Measurements from ENCODE around the gene PRL.

Gene PRL

DNA sequence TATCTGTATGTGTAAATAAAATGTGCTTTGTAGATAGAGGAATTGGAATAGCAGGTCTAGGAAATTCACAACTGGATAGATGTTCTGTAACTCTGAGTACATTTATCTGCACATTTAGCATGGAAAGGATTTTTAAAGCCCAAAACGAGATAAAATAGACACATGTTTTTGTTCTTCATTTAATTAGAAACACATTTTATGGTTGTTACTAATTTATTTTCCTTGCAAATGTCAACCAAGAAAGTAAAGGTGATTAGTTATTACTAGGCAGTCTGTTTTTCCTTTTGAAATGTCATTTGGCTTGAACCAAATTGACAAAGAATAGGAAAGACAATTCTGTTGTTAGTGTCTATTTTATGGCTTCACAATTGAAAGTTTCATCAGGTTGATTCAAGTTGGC lies 769 bp downstream of the PRL start:
- H3K4me3 ChIP-seq (ENCODE audit: insufficient read depth, low read depth, low read length), result no peak overlapping the region
- no peaks in the 10 kb centered on the region for H3K36me3 ChIP-seq (ENCODE audit: control insufficient read depth, insufficient read depth, low read length)
- H3K27ac ChIP-seq (ENCODE audit: insufficient read depth, low read depth, low read length, poor library complexity, severe bottlenecking), result no peak overlapping the region
- no peaks in the 10 kb centered on the region for H3K27me3 ChIP-seq (ENCODE audit: control insufficient read depth, insufficient read depth, low read length, poor library complexity, severe bottlenecking)
- no peaks in the 10 kb centered on the region for H3K4me1 ChIP-seq (ENCODE audit: control insufficient read depth, insufficient read depth, low read length)
- WGBS, 2 experiments, result 100% methylated on average over 1 of the region's 1 CpG; no CpG with 5 or more reads in 1 of the 2 experiments
- H3K9me3 ChIP-seq (ENCODE audit: control insufficient read depth, low read length), result no peaks in the 10 kb centered on the region

DNA sequence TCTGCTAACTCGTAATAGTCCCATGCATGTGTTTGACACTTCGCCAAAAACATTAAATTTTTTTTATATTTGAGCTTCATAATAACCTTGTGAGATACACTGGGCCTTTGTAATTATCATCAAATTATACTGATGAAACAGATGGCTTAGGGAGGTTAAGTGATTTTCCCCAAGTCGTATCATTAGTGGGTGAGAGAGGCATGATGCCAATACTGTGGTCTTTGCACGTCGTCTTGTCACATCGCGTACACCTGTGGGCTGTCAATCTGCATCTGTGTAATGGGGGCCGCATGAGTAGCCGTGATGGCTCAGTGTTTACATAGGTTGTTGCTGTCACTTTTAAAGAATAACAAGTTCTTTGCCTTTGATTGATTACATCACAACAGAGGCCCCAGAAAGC lies 1.7 kb downstream of the PRL start:
- no peaks in the 10 kb centered on the region for H3K4me1 ChIP-seq (ENCODE audit: control insufficient read depth, insufficient read depth, low read length)
- no peaks in the 10 kb centered on the region for H3K27me3 ChIP-seq (ENCODE audit: control insufficient read depth, insufficient read depth, low read length, poor library complexity, severe bottlenecking)
- no peaks in the 10 kb centered on the region for H3K36me3 ChIP-seq (ENCODE audit: control insufficient read depth, insufficient read depth, low read length)
- no peak overlapping the region for H3K27ac ChIP-seq (ENCODE audit: insufficient read depth, low read depth, low read length, poor library complexity, severe bottlenecking)
- WGBS, 2 experiments, result 91 to 93% methylated on average over 8 to 9 of the region's 9 CpGs
- no peaks in the 10 kb centered on the region for H3K9me3 ChIP-seq (ENCODE audit: control insufficient read depth, low read length)
- no peak overlapping the region for H3K4me3 ChIP-seq (ENCODE audit: insufficient read depth, low read depth, low read length)

DNA sequence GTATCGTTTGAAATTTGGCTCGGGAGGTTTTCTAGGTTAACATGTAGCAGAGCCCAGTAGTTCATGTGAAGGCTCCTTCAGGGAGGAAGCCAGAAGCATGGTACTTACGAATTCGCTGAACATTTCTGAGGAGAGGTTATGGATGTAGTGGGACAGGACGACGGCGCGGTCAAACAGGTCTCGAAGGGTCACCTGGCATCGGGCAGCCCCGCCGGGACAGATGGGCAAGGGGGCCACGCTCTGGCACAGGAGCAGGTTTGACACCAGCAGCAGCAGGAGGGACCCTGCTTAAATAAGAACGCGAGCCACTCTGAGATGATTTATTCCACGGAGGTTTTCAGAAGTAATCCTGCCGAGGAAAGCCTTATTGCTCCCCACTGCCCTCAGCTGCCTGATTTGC lies 2.5 kb downstream of the PRL start:
- 93 to 94% methylated on average over 17 of the region's 17 CpGs for WGBS, 2 experiments
- no peak overlapping the region for H3K4me3 ChIP-seq (ENCODE audit: insufficient read depth, low read depth, low read length)

DNA sequence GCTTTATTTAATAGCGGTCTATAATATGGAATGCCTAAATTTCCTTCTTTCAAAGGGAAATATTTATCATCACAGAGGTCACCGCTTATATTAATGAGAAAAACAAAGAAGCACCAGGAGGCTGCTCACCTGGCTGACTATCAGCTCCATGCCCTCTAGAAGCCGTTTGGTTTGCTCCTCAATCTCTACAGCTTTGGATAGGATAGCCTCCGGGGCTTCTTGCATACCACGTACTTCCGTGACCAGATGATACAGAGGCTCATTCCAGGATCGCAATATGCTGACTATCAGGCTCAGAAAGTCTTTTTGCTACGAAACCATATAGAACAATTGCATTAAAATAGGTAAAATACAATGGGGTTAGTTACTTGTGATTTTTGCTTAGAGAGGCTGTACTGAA lies 6.8 kb downstream of the PRL start:
- no peaks in the 10 kb centered on the region for H3K4me1 ChIP-seq (ENCODE audit: control insufficient read depth, insufficient read depth, low read length)
- H3K4me3 ChIP-seq (ENCODE audit: insufficient read depth, low read depth, low read length), result no peak overlapping the region
- H3K9me3 ChIP-seq (ENCODE audit: control insufficient read depth, low read length), result no peaks in the 10 kb centered on the region
- no peaks in the 10 kb centered on the region for H3K36me3 ChIP-seq (ENCODE audit: control insufficient read depth, insufficient read depth, low read length)
- H3K27ac ChIP-seq (ENCODE audit: insufficient read depth, low read depth, low read length, poor library complexity, severe bottlenecking), result no peak overlapping the region
- H3K27me3 ChIP-seq (ENCODE audit: control insufficient read depth, insufficient read depth, low read length, poor library complexity, severe bottlenecking), result no peaks in the 10 kb centered on the region
- 93 to 94% methylated on average over 8 of the region's 8 CpGs for WGBS, 2 experiments

More for the DNA sequence above, 2.5 kb downstream of the PRL start:
- Histone ChIP-seq H3K27me3 (ENCODE audit: control insufficient read depth, insufficient read depth, low read length, poor library complexity, severe bottlenecking) (no peaks in the 10 kb centered on the region), H3K4me1 (ENCODE audit: control insufficient read depth, insufficient read depth, low read length) (no peaks in the 10 kb centered on the region), H3K27ac (ENCODE audit: insufficient read depth, low read depth, low read length, poor library complexity, severe bottlenecking) (no peak overlapping the region), H3K9me3 (ENCODE audit: control insufficient read depth, low read length) (no peaks in the 10 kb centered on the region), H3K36me3 (ENCODE audit: control insufficient read depth, insufficient read depth, low read length) (no peaks in the 10 kb centered on the region)

DNA sequence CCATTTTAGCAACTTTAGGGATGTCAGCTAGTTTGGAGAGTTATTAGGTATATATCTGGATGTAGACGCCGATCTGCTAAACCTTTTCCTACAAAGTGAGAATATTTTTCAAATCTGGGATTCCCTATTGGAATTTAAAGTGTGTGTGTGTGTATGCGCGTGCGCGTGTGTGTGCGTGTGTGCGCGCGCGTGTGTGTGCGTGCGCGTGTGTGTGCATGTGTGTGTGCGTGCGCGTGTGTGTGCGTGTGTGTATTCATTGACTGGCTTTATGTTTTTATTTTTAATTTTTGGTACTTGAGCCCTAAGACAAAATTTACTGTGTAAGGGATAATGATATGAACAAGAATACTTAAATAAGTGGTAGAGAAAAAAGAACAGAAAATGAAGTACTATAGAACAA lies 8.1 kb downstream of the PRL start:
- WGBS, 2 experiments, result 91 to 93% methylated on average over 18 of the region's 18 CpGs
- no peak overlapping the region for H3K27ac ChIP-seq (ENCODE audit: insufficient read depth, low read depth, low read length, poor library complexity, severe bottlenecking)
- H3K4me1 ChIP-seq (ENCODE audit: control insufficient read depth, insufficient read depth, low read length), result no peaks in the 10 kb centered on the region
- no peaks in the 10 kb centered on the region for H3K27me3 ChIP-seq (ENCODE audit: control insufficient read depth, insufficient read depth, low read length, poor library complexity, severe bottlenecking)
- no peak overlapping the region for H3K4me3 ChIP-seq (ENCODE audit: insufficient read depth, low read depth, low read length)
- H3K9me3 ChIP-seq (ENCODE audit: control insufficient read depth, low read length), result no peaks in the 10 kb centered on the region
- H3K36me3 ChIP-seq (ENCODE audit: control insufficient read depth, insufficient read depth, low read length), result no peaks in the 10 kb centered on the region

DNA sequence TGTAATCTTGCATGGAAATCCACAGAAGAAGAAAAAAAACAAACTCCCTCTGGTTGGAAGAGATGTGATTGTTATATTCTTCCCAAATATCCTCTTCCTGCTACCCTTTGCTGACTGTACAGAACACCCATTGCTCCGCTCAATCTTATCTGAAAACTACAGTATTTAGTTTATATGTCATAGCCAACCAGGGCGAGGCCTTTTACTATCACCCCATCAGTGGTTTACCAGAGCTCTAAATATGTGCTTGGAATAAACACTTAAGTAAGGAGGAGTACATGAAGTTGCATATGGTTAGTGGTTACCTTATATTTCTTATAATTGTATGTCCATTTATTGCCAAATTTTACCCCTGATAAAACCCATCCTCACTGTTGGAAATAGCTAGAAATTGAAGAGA lies 12.2 kb downstream of the PRL start:
- H3K9me3 ChIP-seq (ENCODE audit: control insufficient read depth, low read length), result no peaks in the 10 kb centered on the region
- no peaks in the 10 kb centered on the region for H3K36me3 ChIP-seq (ENCODE audit: control insufficient read depth, insufficient read depth, low read length)
- no peak overlapping the region for H3K4me3 ChIP-seq (ENCODE audit: insufficient read depth, low read depth, low read length)
- no peak overlapping the region for H3K27ac ChIP-seq (ENCODE audit: insufficient read depth, low read depth, low read length, poor library complexity, severe bottlenecking)
- no peaks in the 10 kb centered on the region for H3K27me3 ChIP-seq (ENCODE audit: control insufficient read depth, insufficient read depth, low read length, poor library complexity, severe bottlenecking)
- WGBS, 2 experiments, result 93 to 94% methylated on average over 2 of the region's 2 CpGs
- H3K4me1 ChIP-seq (ENCODE audit: control insufficient read depth, insufficient read depth, low read length), result no peaks in the 10 kb centered on the region

DNA sequence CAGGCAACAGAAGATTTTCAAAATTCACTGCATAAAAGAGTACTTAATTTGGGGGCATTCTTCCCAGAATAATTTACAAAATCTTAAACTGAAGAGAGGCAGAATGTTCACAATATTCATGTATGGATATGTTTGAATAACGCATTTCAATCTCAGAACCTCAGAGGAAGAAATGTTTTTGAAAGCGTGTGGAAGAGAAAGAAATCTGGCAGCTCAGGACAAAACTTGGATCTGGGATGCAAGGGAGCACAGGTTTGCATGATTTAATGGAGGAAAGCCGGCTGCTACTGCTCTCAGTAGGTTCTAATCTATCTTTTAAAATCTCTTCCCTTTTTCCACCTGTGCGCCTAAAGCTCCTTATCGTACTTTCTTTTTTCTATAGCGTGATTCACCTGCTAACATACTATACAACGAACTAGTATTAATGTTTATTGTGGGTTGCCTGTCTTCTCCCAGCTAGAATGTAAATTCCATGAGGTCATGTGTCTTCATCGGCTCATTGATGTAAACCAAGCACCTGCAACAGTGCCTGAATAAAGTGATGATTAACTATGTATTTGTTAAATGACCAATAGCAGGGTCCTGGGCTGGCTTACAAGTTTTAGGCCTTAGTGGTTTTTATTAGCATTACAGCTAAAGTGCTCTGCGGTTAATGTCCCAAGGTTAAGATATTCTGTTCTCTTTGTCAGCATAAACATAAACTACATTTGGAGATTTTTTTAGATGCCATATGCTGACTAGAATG lies 15.3 kb downstream of the PRL start:
- Histone ChIP-seq H3K4me1 (ENCODE audit: control insufficient read depth, insufficient read depth, low read length) (no peaks in the 10 kb centered on the region), H3K27ac (ENCODE audit: insufficient read depth, low read depth, low read length, poor library complexity, severe bottlenecking) (no peak overlapping the region), H3K36me3 (ENCODE audit: control insufficient read depth, insufficient read depth, low read length) (no peaks in the 10 kb centered on the region), H3K9me3 (ENCODE audit: control insufficient read depth, low read length) (no peaks in the 10 kb centered on the region), H3K27me3 (ENCODE audit: control insufficient read depth, insufficient read depth, low read length, poor library complexity, severe bottlenecking) (no peaks in the 10 kb centered on the region), H3K4me3 (ENCODE audit: insufficient read depth, low read depth, low read length) (no peak overlapping the region)
- 90 to 93% methylated on average over 5 to 9 of the region's 9 CpGs for WGBS, 2 experiments

DNA sequence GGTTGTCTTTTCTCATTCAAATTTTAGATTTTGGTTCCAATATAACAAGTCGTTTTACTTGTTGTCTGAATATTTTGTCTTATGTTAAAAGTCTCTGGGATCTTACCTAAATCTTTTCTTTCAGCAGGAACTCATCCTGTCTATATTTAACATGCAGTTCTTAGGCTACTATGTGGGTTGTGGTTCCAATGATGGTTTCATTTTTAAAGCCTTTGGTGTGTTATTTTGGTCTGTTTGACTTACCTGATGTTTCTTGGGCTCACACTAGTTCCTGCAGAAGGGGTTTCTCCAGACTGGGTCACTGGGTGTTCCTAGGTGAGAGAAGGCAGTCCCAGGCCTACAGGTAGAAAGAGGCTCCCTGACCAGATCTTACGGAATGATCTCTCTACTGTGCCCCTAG lies 17.4 kb downstream of the PRL start:
- WGBS, 2 experiments, result 83 to 87% methylated on average over 2 of the region's 2 CpGs
- Histone ChIP-seq H3K4me3 (ENCODE audit: insufficient read depth, low read depth, low read length) (no peak overlapping the region), H3K9me3 (ENCODE audit: control insufficient read depth, low read length) (no peaks in the 10 kb centered on the region), H3K36me3 (ENCODE audit: control insufficient read depth, insufficient read depth, low read length) (no peaks in the 10 kb centered on the region), H3K27me3 (ENCODE audit: control insufficient read depth, insufficient read depth, low read length, poor library complexity, severe bottlenecking) (no peaks in the 10 kb centered on the region), H3K27ac (ENCODE audit: insufficient read depth, low read depth, low read length, poor library complexity, severe bottlenecking) (no peak overlapping the region), H3K4me1 (ENCODE audit: control insufficient read depth, insufficient read depth, low read length) (no peaks in the 10 kb centered on the region)

DNA sequence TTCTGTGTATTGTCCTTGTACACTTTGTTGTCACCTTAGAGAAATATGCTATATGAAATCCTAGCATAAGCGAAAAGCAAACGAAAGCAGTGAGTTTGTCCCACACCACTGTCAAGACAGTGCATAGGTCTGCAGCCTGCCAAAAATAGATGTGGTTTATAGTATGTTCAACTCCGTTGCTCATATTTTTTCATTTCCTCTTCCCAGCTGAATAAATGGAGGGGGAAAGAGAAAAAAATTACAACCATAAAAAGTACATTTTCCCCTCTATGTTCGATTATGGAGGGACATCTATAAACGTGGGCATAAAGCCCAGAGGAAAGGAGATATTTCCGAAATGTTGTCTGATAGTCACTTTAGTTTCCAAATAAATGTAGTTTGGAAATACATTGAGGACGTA lies 25.8 kb downstream of the PRL start:
- Histone ChIP-seq H3K27me3 (ENCODE audit: control insufficient read depth, insufficient read depth, low read length, poor library complexity, severe bottlenecking) (no peaks in the 10 kb centered on the region), H3K4me1 (ENCODE audit: control insufficient read depth, insufficient read depth, low read length) (no peaks in the 10 kb centered on the region), H3K36me3 (ENCODE audit: control insufficient read depth, insufficient read depth, low read length) (no peaks in the 10 kb centered on the region), H3K9me3 (ENCODE audit: control insufficient read depth, low read length) (no peaks in the 10 kb centered on the region), H3K27ac (ENCODE audit: insufficient read depth, low read depth, low read length, poor library complexity, severe bottlenecking) (no peak overlapping the region), H3K4me3 (ENCODE audit: insufficient read depth, low read depth, low read length) (no peak overlapping the region)
- 96 to 98% methylated on average over 6 of the region's 7 CpGs for WGBS, 2 experiments

DNA sequence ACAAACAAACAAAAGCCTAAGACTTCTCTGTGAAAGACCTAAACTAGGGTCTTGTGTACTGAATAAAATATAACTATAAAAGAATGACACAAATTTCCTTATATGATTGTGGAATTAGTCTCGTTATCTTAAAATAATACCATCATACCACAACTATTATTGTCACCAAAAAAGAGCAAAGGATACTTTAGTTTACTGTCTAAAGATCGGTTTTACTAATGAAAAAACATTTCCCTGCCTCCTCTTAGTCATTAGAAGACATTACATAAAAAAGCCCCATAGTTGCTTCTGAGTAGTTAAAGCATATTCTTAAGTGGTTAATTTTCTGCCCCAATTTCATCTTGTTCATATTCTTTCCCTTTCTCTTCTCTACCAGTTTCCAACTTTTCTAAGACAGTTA lies 33.1 kb downstream of the PRL start:
- no peaks in the 10 kb centered on the region for H3K36me3 ChIP-seq (ENCODE audit: control insufficient read depth, insufficient read depth, low read length)
- no peaks in the 10 kb centered on the region for H3K9me3 ChIP-seq (ENCODE audit: control insufficient read depth, low read length)
- H3K4me3 ChIP-seq (ENCODE audit: insufficient read depth, low read depth, low read length), result no peak overlapping the region
- no peaks in the 10 kb centered on the region for H3K4me1 ChIP-seq (ENCODE audit: control insufficient read depth, insufficient read depth, low read length)
- no peaks in the 10 kb centered on the region for H3K27me3 ChIP-seq (ENCODE audit: control insufficient read depth, insufficient read depth, low read length, poor library complexity, severe bottlenecking)
- H3K27ac ChIP-seq (ENCODE audit: insufficient read depth, low read depth, low read length, poor library complexity, severe bottlenecking), result no peak overlapping the region
- 93 to 100% methylated on average over 1 to 2 of the region's 2 CpGs for WGBS, 2 experiments

DNA sequence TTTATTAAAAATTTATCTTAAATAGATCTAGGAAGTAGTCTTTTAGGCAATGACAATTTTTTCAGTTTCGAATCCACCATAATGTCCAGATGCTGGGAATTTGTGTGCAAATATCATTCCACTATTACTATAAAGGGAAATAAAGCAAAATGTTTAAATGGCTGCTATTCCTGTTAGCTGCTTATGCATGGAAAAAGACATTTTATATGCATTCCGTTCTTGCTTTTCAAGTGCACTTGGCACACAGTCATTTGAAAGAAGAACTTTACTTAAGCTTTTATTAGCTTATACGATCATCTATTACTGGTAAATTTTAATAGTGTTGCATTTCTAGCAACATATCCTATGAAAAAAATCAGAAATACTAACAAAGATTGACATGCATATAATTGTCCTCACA lies 42.0 kb downstream of the PRL start:
- no peak overlapping the region for H3K4me3 ChIP-seq (ENCODE audit: insufficient read depth, low read depth, low read length)
- H3K27ac ChIP-seq (ENCODE audit: insufficient read depth, low read depth, low read length, poor library complexity, severe bottlenecking), result no peak overlapping the region
- no peaks in the 10 kb centered on the region for H3K9me3 ChIP-seq (ENCODE audit: control insufficient read depth, low read length)
- 88 to 100% methylated on average over 1 to 3 of the region's 3 CpGs for WGBS, 2 experiments
- no peaks in the 10 kb centered on the region for H3K27me3 ChIP-seq (ENCODE audit: control insufficient read depth, insufficient read depth, low read length, poor library complexity, severe bottlenecking)
- peaks cover 26% of the 10 kb centered on the region for H3K4me1 ChIP-seq (ENCODE audit: control insufficient read depth, insufficient read depth, low read length)
- H3K36me3 ChIP-seq (ENCODE audit: control insufficient read depth, insufficient read depth, low read length), result no peaks in the 10 kb centered on the region

Measured in ectodermal cell (in vitro differentiated cells).